ENCODE measurements around the gene TIAM2.

DNA sequence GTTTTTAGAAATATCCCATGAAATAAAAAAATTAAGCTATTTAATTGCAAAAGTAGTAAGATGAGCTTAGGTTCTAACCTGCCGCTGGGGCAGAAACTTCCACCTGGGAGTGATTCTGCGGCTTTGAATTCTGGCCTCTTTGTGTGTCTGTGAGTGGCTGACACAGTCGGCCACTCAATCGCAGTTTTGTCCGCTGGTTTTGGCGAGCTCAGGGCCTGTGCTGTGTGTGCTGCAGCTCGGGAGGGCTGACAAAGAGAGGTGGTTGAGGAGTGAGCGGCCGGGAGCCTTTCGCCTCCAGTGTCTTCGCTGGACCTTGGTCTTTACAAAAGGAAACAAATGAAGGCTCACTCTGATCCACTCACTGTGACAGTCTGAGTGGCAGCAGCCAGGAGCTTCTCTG is 128.4 kb downstream of the TIAM2 start:
- TF ChIP-seq, protein P1, sequence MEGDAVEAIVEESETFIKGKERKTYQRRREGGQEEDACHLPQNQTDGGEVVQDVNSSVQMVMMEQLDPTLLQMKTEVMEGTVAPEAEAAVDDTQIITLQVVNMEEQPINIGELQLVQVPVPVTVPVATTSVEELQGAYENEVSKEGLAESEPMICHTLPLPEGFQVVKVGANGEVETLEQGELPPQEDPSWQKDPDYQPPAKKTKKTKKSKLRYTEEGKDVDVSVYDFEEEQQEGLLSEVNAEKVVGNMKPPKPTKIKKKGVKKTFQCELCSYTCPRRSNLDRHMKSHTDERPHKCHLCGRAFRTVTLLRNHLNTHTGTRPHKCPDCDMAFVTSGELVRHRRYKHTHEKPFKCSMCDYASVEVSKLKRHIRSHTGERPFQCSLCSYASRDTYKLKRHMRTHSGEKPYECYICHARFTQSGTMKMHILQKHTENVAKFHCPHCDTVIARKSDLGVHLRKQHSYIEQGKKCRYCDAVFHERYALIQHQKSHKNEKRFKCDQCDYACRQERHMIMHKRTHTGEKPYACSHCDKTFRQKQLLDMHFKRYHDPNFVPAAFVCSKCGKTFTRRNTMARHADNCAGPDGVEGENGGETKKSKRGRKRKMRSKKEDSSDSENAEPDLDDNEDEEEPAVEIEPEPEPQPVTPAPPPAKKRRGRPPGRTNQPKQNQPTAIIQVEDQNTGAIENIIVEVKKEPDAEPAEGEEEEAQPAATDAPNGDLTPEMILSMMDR (IDR thresholded peaks at IDR 0.05): no peak
- no peak for TF ChIP-seq POLR2A (IDR thresholded peaks at IDR 0.05)

Measured in uterus (tissue), 2 donors.